HG02981 (cell line): Measurements from ENCODE around the gene CNOT8.
"Not testable (repeated sequence)": the region's sequence is repeated elsewhere in the genome, so short reads cannot be mapped to it uniquely, and the experiment has no call there.

Experiments
- ATAC-seq: cut with Tn5 transposase; IDR thresholded peaks from one replicate; pipeline ENCODE4 v1.9.1; 2021; ENCODE audit warnings: mild to moderate bottlenecking, moderate library complexity; ENCODE audit not compliant: unreplicated experiment

CNOT8 gene

DNA sequence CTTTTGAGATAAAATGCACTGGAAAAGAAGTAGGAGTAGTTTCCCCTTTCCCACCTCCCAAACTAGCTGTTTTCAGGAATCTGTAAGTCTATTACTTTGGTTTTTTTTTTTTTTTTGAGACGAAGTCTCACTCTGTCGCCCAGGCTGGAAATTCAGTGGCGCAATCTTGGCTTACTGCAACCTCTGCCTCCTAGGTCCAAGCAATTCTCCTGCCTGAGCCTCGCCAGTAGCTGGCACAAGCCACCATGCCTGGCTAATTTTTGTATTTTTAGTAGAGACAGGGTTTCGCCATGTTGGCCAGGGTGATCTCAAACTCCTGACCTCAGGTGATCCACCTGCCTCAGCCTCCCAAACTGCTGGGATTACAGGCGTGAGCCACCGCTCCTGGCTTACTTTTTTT is 47.2 kb downstream of the CNOT8 start:
- not testable (repeated sequence) for ATAC-seq

DNA sequence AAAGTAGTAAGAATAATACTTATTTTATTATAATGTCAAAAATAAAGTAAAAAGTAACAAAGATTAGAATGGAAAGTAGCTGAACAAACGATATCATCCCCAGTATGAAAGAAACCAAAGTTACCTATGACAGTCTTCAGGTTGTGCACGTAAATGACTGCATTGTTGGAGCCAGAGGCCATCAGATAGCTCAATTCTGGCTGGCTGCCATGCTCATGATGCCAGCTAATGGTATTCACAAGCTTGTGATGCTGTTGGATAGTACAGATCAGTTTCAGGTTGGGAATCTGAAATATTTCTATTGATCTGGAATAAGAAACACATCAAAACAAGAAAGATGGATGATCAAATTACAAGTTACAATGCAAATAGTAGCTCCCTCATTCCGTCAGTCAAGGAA is 58.4 kb downstream of the CNOT8 start:
- no peak for ATAC-seq

DNA sequence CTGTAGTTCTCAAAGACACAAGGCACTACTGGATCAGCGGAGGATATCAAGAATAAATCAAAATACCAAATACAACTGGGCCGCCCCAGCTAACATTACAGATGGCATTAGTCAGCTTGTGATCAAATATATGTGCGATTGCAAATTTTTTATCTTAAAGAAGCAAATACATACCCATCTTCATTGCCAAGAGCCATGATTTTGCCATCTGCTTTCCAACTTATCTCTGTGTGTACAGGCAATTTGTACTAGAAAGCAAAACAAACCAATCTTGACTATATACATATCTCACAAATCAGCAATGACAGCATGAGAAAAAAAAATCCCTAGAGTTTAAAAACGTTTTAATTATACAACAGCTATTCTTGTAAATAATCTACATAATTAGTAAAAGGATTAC is 59.3 kb downstream of the CNOT8 start:
- ATAC-seq: no peak

DNA sequence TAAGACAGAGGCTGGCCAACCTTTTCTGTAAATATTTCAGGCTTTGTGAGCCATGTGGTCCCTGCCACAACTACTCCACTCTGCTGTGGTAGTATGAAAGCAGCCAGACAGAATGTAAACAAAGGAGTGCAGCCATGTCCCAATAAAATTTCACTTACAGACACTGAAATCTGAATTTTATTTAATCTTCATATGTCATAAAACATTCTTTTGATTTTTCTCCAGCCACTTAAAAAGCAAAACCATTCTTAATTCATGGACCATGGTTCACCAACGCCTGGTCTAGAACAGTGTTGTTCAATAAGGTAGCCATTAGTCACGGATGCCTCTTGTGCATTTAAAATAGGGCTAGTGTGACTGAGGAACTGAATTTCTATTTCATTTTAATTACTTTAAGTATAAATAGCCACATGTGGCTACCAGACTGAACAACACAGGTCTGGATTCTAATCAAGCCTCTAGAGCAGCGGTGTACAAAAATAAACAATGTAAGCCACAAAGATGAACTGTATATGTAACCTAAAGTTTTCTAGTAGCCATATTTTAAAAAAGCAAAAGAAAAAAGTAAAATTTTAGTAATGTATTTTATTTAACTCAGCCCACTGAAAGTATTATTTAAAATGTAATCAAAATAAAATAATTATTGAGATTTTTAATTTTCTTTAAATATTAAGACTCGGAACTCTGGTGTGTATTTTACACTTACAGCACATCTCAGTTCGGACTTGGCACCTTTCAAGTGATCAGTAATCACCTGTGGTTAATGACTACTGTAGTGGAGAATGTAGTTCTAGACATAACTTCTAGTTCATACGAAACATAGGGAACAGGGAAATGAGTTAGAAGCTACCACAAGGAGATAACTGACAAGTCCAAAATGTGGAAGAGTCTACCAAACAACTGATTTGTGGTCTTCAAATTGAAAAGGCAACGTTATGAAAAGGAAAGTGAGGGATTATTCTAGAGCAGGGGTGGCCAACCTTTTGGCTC is 65.3 kb downstream of the CNOT8 start:
- no peak for ATAC-seq
